HepG2 (cell line): ENCODE results near the gene SLC4A2. TPM values are rescaled to one million over a fixed set of nuclear protein-coding genes. Genes with fewer than 3 reads are reported as not detected.

Experiments
- AHR ChIP-seq: IDR thresholded peaks from 2 replicates; pipeline ENCODE4 v1.6.1; 2018; ENCODE audit warnings: missing genetic modification reagents, missing compliant biosample characterization
- ATF7 ChIP-seq, 2 experiments: fragments of 450-650 bp in 1 of 2; sonication (generic) in 1 of 2; formaldehyde crosslinking in 1 of 2; IDR thresholded peaks; 2 replicates each; pipeline versions ENCODE4 v1.4.0 to v1.6.1; 2016 to 2020; ENCODE audit warnings: antibody characterized with exemption in 1 of 2, mild to moderate bottlenecking in 1 of 2, missing genetic modification reagents in 1 of 2
- BRCA1 ChIP-seq: sonication (generic); formaldehyde crosslinking; IDR thresholded peaks from 2 replicates; pipeline ENCODE4 v1.4.0; 2020; ENCODE audit warnings: missing genetic modification reagents
- BRD4 ChIP-seq: sonication (generic); formaldehyde crosslinking; IDR thresholded peaks from 2 replicates; pipeline ENCODE4 v1.4.0; 2020; ENCODE audit warnings: missing genetic modification reagents
- CAMTA2 ChIP-seq: sonication (generic); formaldehyde crosslinking; IDR thresholded peaks from 2 replicates; pipeline ENCODE4 v1.4.0; 2020; ENCODE audit warnings: mild to moderate bottlenecking, missing genetic modification reagents, borderline replicate concordance
- CEBPZ ChIP-seq: IDR thresholded peaks from 2 replicates; pipeline ENCODE4 v1.6.1; 2012; ENCODE audit warnings: low read length, improper control_type of control experiment
- GABPA ChIP-seq, 2 experiments: IDR thresholded peaks; 2 replicates each; pipeline ENCODE4 v1.6.1; 2011 to 2016; ENCODE audit warnings: low read depth in 2 of 2, low read length in 1 of 2, missing biosample characterization in 1 of 2, missing genetic modification characterization in 1 of 2
- GZF1 ChIP-seq: sonication (generic); formaldehyde crosslinking; IDR thresholded peaks from 2 replicates; pipeline ENCODE4 v1.5.1; 2020; ENCODE audit warnings: mild to moderate bottlenecking, missing genetic modification reagents
- HNRNPLL ChIP-seq: fragments of 200-400 bp; formaldehyde crosslinking; IDR thresholded peaks from 2 replicates; pipeline ENCODE4 v1.6.1; 2017; ENCODE audit warnings: mild to moderate bottlenecking, low read depth, low read length; ENCODE audit not compliant: poor library complexity, severe bottlenecking
- HOXA9 ChIP-seq: sonication (generic); formaldehyde crosslinking; IDR thresholded peaks from 2 replicates; pipeline ENCODE4 v1.8.1; 2022; ENCODE audit warnings: missing genetic modification reagents, mild to moderate bottlenecking, moderate library complexity, borderline replicate concordance
- MED13 ChIP-seq: sonication (generic); formaldehyde crosslinking; IDR thresholded peaks from 2 replicates; pipeline ENCODE4 v1.5.0; 2020; ENCODE audit warnings: missing genetic modification reagents
- MYNN ChIP-seq: sonication (generic); formaldehyde crosslinking; IDR thresholded peaks from 2 replicates; pipeline ENCODE4 v1.4.0; 2020; ENCODE audit warnings: mild to moderate bottlenecking, low read depth, missing genetic modification reagents
- PAF1 ChIP-seq: IDR thresholded peaks from 2 replicates; pipeline ENCODE4 v1.6.1; 2016; ENCODE audit warnings: missing genetic modification reagents, missing compliant biosample characterization
- PATZ1 ChIP-seq: sonication (generic); formaldehyde crosslinking; IDR thresholded peaks from 2 replicates; pipeline ENCODE4 v1.4.0; 2020; ENCODE audit warnings: missing genetic modification reagents
- POLR2AphosphoS5 ChIP-seq: IDR thresholded peaks from 2 replicates; pipeline ENCODE4 v1.6.1; 2012; ENCODE audit warnings: low read depth, low read length
- RBFOX2 ChIP-seq: fragments of 200-400 bp; formaldehyde crosslinking; IDR thresholded peaks from 2 replicates; pipeline ENCODE4 v1.6.1; 2017; ENCODE audit warnings: low read depth, mild to moderate bottlenecking, low read length
- SIN3B ChIP-seq: fragments of 150-350 bp; IDR thresholded peaks from 2 replicates; pipeline ENCODE4 v1.6.1; 2014; ENCODE audit warnings: low read length
- SMARCE1 ChIP-seq: fragments of 450-650 bp; IDR thresholded peaks from 2 replicates; pipeline ENCODE4 v1.6.1; 2017; ENCODE audit warnings: borderline replicate concordance
- SUZ12 ChIP-seq: fragments of 150-350 bp; IDR thresholded peaks from 2 replicates; pipeline ENCODE4 v1.6.1; 2014; ENCODE audit warnings: low read depth, low read length
- ZFP1 ChIP-seq: IDR thresholded peaks from 2 replicates; pipeline ENCODE4 v1.6.1; 2016
- ZNF232 ChIP-seq: sonication (generic); formaldehyde crosslinking; IDR thresholded peaks from 2 replicates; pipeline ENCODE4 v1.4.0; 2020; ENCODE audit warnings: missing genetic modification reagents, borderline replicate concordance
- ZNF343 ChIP-seq: sonication (generic); formaldehyde crosslinking; IDR thresholded peaks from 2 replicates; pipeline ENCODE4 v1.4.0; 2020; ENCODE audit warnings: mild to moderate bottlenecking, missing genetic modification reagents
- ZNF501 ChIP-seq: sonication (generic); formaldehyde crosslinking; IDR thresholded peaks from 2 replicates; pipeline ENCODE4 v1.5.1; 2020; ENCODE audit warnings: mild to moderate bottlenecking, moderate library complexity, missing genetic modification reagents
- ZNF547 ChIP-seq: sonication (generic); formaldehyde crosslinking; IDR thresholded peaks from 2 replicates; pipeline ENCODE4 v1.5.1; 2020; ENCODE audit warnings: mild to moderate bottlenecking, missing genetic modification reagents
- ZNF572 ChIP-seq: sonication (generic); formaldehyde crosslinking; IDR thresholded peaks from 2 replicates; pipeline ENCODE4 v1.5.1; 2020; ENCODE audit warnings: mild to moderate bottlenecking, missing genetic modification reagents
- ZNF749 ChIP-seq: sonication (generic); formaldehyde crosslinking; IDR thresholded peaks from 2 replicates; pipeline ENCODE4 v1.8.0; 2022; ENCODE audit warnings: mild to moderate bottlenecking, missing genetic modification reagents, moderate library complexity, borderline replicate concordance
- polyA plus RNA-seq, 8 experiments: library from polyadenylated mRNA; depleted of rRNA in 3 of 8; stranded (reverse) in 7 of 8; unstranded in 1 of 8; fragments of >200 nt; fragmentation: Illumina TruSeq in 4 of 8; extraction: Trizol in 4 of 8; gene quantifications; 2 replicates each; pipeline versions ENCODE4 v1.2.1 to v1.2.3, GENCODE V29; 2011 to 2016; ENCODE audit warnings: low read depth in 4 of 8, missing spikeins in 1 of 8, mixed read lengths in 1 of 8; ENCODE audit not compliant: insufficient read depth in 1 of 8
- total RNA-seq, 5 experiments: library from RNA; depleted of rRNA; stranded (reverse); fragments of >200 nt; fragmentation: Illumina TruSeq; extraction: Trizol; gene quantifications; 2 replicates each; pipeline ENCODE4 v1.2.3, GENCODE V29; 2016; ENCODE audit warnings: low read depth in 1 of 5

The SLC4A2 gene
- total and polyA plus RNA-seq, 2 of the 13 experiments (the other 11 are each of a cell fraction or from before 2014, with no cell fraction given): 51.9 to 73.4 TPM

GRCh38 chr7:151083071-151083823 is 23.9 kb downstream of the SLC4A2 start, which contains the start of gene TMUB1 (continued):
- TF ChIP-seq CAMTA2 (CRISPR knock-in tag) (no peak; the same call in 1 of the 2 replicates), ZNF547 (0 out of 2 replicates have a peak, but pooled peaks have one; percentile 52), CEBPZ (no peak), HOXA9 (peak; percentile 29; the same call in 1 of the 2 replicates), HNRNPLL (peak; percentile 30), BRD4 (CRISPR knock-in tag) (no peak), GZF1 (CRISPR knock-in tag) (no peak), RBFOX2 (peak; percentile 65), MYNN (CRISPR knock-in tag) (no peak), ZFP1 (CRISPR knock-in tag) (no peak), ZNF501 (CRISPR knock-in tag) (0 out of 2 replicates have a peak, but pooled peaks have one; percentile 45), ZNF232 (CRISPR knock-in tag) (peak; percentile 63; the same call in 1 of the 2 replicates), SMARCE1 (no peak), AHR (no peak), ZNF572 (CRISPR knock-in tag) (0 out of 2 replicates have a peak, but pooled peaks have one; percentile 44), PAF1 (CRISPR knock-in tag) (no peak), PATZ1 (peak; percentile 49), GABPA (IDR thresholded peaks at IDR 0.05; ENCODE audit: low read depth, low read length) (no peak), GABPA (CRISPR knock-in tag; IDR thresholded peaks at IDR 0.05; ENCODE audit: low read depth) (peak; percentile 74), BRCA1 (CRISPR knock-in tag) (0 out of 2 replicates have a peak, but pooled peaks have one; percentile 54), MED13 (CRISPR knock-in tag) (no peak), POLR2AphosphoS5 (peak; percentile 41), ZNF343 (CRISPR knock-in tag) (no peak), ZNF749 (CRISPR knock-in tag) (no peak), SUZ12 (peak; percentile 47; the same call in 1 of the 2 replicates), ATF7 (IDR thresholded peaks at IDR 0.05) (no peak), ATF7 (CRISPR knock-in tag; IDR thresholded peaks at IDR 0.05) (no peak), SIN3B (no peak)
